Measurements from ENCODE around the gene CLSTN2.

Gene CLSTN2

GRCh38 chr3:140022066-140022770 lies 87.2 kb downstream of the CLSTN2 start:
- no peak overlapping the region for H3K4me3 ChIP-seq
- no peak for TF ChIP-seq Cebpa-rat (IDR thresholded peaks at IDR 0.05)
- no peaks in the 10 kb centered on the region for H3K27me3 ChIP-seq
- H3K4me1 ChIP-seq: peaks cover 0 to 15% (median 5%) of the 10 kb centered on the region in 10 experiments; a peak in 8 of 20 replicates
- no peak overlapping the region for H3K9ac ChIP-seq
- H3K4me2 ChIP-seq: no peak overlapping the region
- H3K27ac ChIP-seq: no peak overlapping the region
- H4K20me1 ChIP-seq: no peaks in the 10 kb centered on the region
- H3K36me3 ChIP-seq: no peaks in the 10 kb centered on the region
- H3K9me3 ChIP-seq (replicated peaks in 1 of 11): no peaks in the 10 kb centered on the region

- Histone ChIP-seq H3K27ac (no peak overlapping the region), H3K36me3 (no peaks in the 10 kb centered on the region), H3K4me1 (peaks cover 0 to 8% (median 5%) of the 10 kb centered on the region in 10 experiments; a peak in 6 of 20 replicates), H4K20me1 (no peaks in the 10 kb centered on the region), H3K4me2 (peak overlapping the region in 6 of 11 experiments; percentile 3 to 38 (median 21); a peak in 6 of 22 replicates), H3K4me3 (no peak overlapping the region), H3K27me3 (no peaks in the 10 kb centered on the region), H3K9me3 (replicated peaks in 1 of 11) (no peaks in the 10 kb centered on the region), H3K9ac (no peak overlapping the region)
- TF ChIP-seq Cebpa-rat (IDR thresholded peaks at IDR 0.05): no peak
Measured at GRCh38 chr3:140023616-140024530, 88.9 kb downstream of the CLSTN2 start.

DNA sequence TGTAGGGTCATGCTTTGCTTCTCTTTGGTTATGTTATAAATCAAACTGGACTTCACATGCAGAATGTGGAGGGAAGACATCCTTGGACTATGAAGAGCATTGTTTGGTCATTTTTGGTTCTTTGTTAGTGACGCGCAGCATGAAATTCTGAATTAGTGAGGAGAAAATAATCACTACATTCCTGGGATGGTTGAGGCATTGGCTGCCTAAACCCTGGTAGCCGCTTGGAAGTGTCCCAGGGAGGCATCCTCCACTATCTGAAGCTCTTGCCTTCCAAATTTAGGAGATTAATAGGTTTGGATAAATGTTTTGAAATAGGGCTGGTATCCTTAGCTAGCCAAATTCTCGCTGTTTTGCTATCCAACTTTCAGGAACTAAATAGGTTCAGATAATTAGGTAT lies 96.2 kb downstream of the CLSTN2 start:
- H3K4me2 ChIP-seq: no peak overlapping the region
- no peaks in the 10 kb centered on the region for H3K4me1 ChIP-seq
- TF ChIP-seq Cebpa-rat (IDR thresholded peaks at IDR 0.05): no peak

GRCh38 chr3:140034058-140034457 lies 99.1 kb downstream of the CLSTN2 start:
- H3K9me3 ChIP-seq (replicated peaks in 1 of 11): no peaks in the 10 kb centered on the region
- TF ChIP-seq Cebpa-rat (IDR thresholded peaks at IDR 0.05): no peak
- no peak overlapping the region for H3K4me2 ChIP-seq

More for the DNA sequence above, 96.2 kb downstream of the CLSTN2 start:
- Histone ChIP-seq H3K4me3 (no peak overlapping the region), H3K9me3 (replicated peaks in 1 of 11) (no peaks in the 10 kb centered on the region), H3K27me3 (no peaks in the 10 kb centered on the region), H3K9ac (no peak overlapping the region), H3K36me3 (no peaks in the 10 kb centered on the region), H4K20me1 (no peaks in the 10 kb centered on the region), H3K27ac (no peak overlapping the region)

DNA sequence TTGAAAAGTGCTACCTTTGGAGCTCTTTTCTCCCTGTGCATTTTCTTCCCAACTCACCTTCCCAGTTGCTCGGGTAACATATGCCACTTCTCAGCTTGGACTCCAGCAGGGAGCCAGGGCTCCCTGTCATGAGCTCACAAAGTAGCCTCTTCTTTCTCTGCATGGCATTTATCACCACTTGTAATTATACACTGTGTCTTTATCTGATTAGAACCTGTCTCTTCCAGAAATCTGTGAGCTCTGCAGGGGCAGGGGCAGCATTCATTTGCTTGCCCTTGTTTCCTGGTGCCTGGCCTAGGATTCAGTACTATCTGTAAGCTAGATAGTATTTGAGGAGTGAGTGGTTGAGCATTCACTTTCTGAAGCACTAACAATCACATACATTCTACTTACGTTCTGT lies 100.9 kb downstream of the CLSTN2 start:
- H3K27ac ChIP-seq: no peak overlapping the region

More at GRCh38 chr3:140034058-140034457, 99.1 kb downstream of the CLSTN2 start:
- H3K4me1 ChIP-seq: no peaks in the 10 kb centered on the region
- no peaks in the 10 kb centered on the region for H3K36me3 ChIP-seq
- H3K27ac ChIP-seq: no peak overlapping the region
- H3K9ac ChIP-seq: no peak overlapping the region
- H3K4me3 ChIP-seq: no peak overlapping the region
- no peaks in the 10 kb centered on the region for H4K20me1 ChIP-seq
- H3K27me3 ChIP-seq: no peaks in the 10 kb centered on the region

DNA sequence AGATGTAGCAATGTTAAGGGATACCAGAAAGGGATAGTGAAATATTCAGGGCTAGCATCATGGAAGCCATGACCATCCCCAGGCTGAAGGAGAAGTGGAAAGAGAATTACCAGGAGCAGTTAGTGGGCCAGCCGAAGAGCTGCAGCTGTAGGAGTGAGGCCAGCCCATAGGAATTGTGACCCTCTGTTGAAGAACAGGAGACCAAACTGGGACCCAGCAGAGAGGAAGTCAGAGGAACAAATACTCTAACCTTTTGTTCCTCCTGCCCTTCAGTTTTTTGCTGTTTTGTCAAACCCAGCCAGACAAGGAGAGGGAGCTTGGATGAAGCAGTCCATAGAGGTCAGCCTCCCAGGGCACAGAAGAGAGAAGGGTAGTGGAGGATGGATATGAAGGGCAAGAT lies 115.4 kb downstream of the CLSTN2 start:
- no peaks in the 10 kb centered on the region for H3K9me3 ChIP-seq (replicated peaks in 1 of 11)
- TF ChIP-seq Cebpa-rat (IDR thresholded peaks at IDR 0.05): no peak
- H3K9ac ChIP-seq: no peak overlapping the region

More for the DNA sequence above, 100.9 kb downstream of the CLSTN2 start:
- no peak overlapping the region for H3K9ac ChIP-seq
- no peaks in the 10 kb centered on the region for H4K20me1 ChIP-seq
- no peak for TF ChIP-seq Cebpa-rat (IDR thresholded peaks at IDR 0.05)
- H3K9me3 ChIP-seq (replicated peaks in 1 of 11): no peaks in the 10 kb centered on the region
- H3K4me2 ChIP-seq: no peak overlapping the region
- no peaks in the 10 kb centered on the region for H3K36me3 ChIP-seq
- H3K4me1 ChIP-seq: no peaks in the 10 kb centered on the region
- H3K27me3 ChIP-seq: no peaks in the 10 kb centered on the region
- H3K4me3 ChIP-seq: no peak overlapping the region

GRCh38 chr3:140051019-140051957 lies 116.3 kb downstream of the CLSTN2 start:
- no peak for TF ChIP-seq Cebpa-rat (IDR thresholded peaks at IDR 0.05)
- Histone ChIP-seq H3K27ac (no peak overlapping the region), H3K9me3 (replicated peaks in 1 of 11) (peaks cover 0 to 5% (median 0%) of the 10 kb centered on the region in 11 experiments; a peak in 1 of 22 replicates), H3K4me3 (no peak overlapping the region), H4K20me1 (no peaks in the 10 kb centered on the region), H3K4me1 (no peaks in the 10 kb centered on the region), H3K36me3 (no peaks in the 10 kb centered on the region), H3K9ac (no peak overlapping the region), H3K27me3 (no peaks in the 10 kb centered on the region), H3K4me2 (no peak overlapping the region)

More for the DNA sequence above, 115.4 kb downstream of the CLSTN2 start:
- Histone ChIP-seq H3K27me3 (no peaks in the 10 kb centered on the region), H3K4me1 (no peaks in the 10 kb centered on the region), H3K4me3 (no peak overlapping the region), H3K36me3 (no peaks in the 10 kb centered on the region), H3K27ac (no peak overlapping the region), H4K20me1 (no peaks in the 10 kb centered on the region), H3K4me2 (no peak overlapping the region)

DNA sequence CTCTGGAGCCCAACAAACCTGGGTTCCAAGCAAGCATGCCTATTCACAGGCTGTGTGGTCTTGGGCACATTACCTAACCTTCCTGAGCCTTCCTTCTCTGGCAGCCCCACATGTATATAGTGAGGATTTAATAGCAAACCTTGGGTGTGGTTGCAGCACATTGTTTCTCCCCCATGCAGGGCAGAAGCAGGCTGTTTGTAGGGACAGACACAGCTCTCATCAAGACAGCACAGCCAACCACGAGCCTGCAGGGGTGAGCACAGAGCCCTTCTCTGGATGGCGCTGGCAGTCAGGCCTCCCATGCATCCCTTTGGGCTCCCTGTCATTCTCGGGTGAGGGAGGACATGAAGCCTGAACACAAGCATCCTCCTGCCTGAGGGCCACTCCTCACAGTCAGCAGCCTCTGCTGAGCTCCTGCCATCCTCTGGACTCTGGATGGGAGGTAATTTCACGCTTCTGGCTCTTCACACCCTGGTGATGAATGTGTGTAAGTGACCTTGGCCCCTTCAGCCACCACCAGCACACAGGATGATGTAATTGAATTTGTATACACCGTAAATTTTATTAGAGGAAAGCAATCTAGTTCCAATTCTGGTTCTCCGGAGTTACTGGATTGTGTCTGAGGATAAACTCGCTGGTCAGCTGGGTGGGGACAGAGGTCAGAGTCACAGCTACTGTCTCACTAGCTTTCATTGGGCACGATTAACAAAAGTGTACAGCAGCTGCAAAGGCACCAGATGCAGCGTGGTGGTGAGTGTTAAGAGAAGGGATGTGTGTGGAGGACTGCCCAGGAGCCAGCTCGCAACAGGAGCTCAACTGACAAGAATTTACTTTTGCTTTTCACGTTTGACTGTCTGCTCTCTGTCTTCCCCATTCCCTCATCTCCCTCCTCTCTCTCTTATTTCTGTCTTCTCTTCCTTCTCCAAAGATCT lies 118.1 kb downstream of the CLSTN2 start:
- Histone ChIP-seq H4K20me1 (no peaks in the 10 kb centered on the region), H3K9ac (no peak overlapping the region), H3K36me3 (no peaks in the 10 kb centered on the region), H3K4me2 (no peak overlapping the region), H3K4me3 (no peak overlapping the region), H3K4me1 (no peaks in the 10 kb centered on the region), H3K27me3 (no peaks in the 10 kb centered on the region), H3K27ac (no peak overlapping the region), H3K9me3 (replicated peaks in 1 of 11) (peaks cover 0 to 5% (median 0%) of the 10 kb centered on the region in 11 experiments; a peak in 1 of 22 replicates)
- no peak for TF ChIP-seq Cebpa-rat (IDR thresholded peaks at IDR 0.05)
